ENCODE measurements around the gene CDC20.
"Not testable (repeated sequence)": the region's sequence is repeated elsewhere in the genome, so short reads cannot be mapped to it uniquely, and the experiment has no call there.

CDC20 gene

DNA sequence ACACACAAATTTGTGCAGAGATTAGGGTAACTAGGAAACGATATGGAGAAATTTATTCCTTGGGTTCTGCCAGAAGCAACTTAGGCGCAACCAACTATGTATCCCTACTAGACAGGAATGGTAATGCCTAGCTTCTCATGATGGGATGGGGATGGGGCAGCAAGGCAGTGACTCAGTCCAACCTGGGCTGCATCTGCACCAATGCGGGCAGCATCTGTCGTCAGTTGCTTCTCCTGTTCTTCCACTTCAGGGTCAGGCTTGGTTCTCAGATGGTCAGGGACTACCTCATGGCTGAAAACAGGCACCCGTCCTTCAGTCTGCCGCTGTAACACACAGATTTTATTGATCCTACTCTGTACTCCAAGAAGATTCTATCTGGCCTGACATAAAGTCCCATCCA, 27.9 kb downstream of the CDC20 start:
- no peak for DNase-seq

DNA sequence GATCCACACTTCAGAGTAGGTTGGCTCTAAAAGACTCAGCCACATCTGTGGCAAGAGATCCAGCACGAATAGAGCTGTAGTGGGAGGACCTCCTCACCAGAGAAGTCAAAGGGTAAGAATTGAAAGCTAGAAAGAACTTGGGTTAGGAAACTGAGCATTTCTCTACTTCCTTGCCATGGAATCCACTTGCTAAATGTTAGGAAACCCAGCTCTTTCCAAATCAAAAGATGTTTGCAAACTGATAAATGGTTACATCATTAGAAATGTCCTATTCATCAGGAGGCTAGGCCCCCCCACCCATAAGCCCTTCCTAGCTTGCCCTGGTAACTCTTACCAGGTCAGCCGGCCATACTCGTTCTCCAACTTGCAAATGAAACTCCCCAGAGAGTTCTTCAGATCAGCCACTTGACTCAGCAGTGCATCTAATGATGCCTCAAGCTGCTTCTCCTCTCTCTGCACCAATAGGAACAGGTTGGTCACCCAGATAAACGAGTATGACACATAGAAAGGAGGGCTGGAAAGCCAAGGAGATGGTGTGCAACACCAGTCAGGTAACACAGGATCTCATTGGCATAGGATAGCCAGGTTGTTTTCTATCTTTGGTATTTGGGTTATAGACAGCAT, 29.3 kb downstream of the CDC20 start:
- peak in 1 of 2 experiments; percentile 5 for DNase-seq

GRCh38 chr1:43388613-43389012, 29.8 kb downstream of the CDC20 start:
- DNase-seq: peak in 1 of 2 experiments; percentile 14

DNA sequence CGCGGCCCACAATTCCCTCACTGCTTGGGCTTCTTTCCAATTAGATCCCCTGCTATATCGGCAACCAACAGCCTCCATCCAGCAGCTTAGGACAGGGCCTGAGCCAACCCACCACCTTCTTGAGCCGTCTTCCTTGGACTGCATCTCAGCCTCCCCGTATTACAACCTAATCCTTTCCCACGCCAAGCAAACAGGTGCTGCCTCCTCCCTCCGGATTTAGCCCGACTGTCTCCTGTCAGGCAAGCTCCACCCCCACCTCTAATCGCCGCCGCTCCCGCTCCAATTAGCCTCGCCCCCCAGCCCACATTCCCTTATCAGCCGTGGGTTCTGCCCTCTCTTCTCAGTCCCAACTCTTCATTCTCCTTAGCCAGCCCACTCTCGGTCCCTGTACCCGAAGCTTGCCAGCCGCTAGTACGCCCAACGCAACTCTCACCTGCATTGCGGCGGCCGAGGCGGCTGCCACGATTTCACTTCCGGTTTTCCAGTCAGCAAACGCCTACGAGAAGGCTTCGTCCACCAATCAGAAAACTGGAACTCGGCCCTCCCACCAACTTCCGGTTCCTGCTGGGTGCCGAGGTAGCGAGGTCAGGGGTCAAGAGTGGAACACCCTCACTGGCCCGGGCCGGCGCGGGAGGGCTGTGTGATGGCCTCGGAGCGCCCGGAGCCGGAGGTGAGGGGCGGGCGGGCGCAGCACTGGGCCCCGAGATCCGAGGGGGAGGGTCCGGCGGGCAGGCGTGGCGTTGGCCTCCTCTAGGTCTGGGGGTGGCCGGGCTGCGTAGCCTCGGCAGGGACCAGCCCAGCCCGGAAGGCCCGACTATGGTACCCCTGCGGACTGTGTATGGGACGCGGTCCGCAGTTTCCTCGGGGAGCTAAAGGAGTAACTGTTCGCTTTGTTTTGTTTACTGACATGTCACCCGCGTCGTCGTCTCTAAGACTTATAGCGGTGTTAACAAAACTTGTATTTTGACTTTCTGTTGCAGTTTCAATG, 30.8 kb downstream of the CDC20 start, which contains the start of the genes MED8 and SZT2:
MED8 (minus strand) TSS at position 475 of the 988 bp plus-strand sequence; CDS start at position 439, 36 bp downstream.
SZT2 (plus strand) TSS at position 574 of the 988 bp plus-strand sequence; CDS start at position 644, 70 bp downstream.
- DNase-seq: peak; percentile 89 to 94

GRCh38 chr1:43392702-43393101, 33.9 kb downstream of the CDC20 start:
- no peak for DNase-seq

DNA sequence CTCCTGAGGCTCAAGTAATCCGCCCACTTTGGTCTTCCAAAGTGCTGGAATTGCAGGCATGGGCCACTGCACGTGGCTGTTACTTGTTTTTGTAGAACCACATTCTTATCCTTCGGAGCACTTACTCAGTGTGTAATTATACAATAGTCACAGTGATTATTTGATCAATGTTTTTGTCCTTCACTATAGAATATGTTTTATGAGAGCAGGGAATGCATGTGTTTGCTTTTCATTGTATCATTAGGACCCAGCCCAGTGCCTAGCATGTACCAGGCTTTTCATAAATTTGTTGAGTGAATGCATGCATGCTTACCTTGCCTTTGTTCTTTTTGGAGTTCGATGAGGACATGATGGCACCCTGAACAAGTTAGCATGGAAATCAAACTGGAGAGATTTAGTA, 36.7 kb downstream of the CDC20 start:
- DNase-seq: no peak

- no peak for DNase-seq
These were observed 37.3 kb downstream of the CDC20 start for GRCh38 chr1:43396059-43396458.

DNA sequence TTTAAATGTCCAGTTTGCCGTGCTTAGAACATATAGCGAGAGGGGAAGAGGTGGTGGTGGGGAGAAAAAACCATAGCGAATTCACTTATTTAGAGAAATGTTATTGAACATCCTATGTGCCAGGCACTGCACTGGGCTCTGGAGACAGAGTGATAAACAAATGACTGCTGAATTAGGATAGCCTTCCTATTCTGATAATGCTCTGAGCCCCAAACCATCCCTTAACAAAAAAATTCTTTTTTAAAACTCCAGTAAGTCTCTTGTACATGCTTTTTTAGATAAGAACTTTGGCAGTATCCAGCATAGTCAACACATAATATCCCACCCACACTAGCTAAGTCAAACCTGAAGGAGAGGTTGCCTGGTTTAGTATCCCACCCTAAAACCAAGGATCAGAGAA, 39.4 kb downstream of the CDC20 start:
- DNase-seq: no peak

DNA sequence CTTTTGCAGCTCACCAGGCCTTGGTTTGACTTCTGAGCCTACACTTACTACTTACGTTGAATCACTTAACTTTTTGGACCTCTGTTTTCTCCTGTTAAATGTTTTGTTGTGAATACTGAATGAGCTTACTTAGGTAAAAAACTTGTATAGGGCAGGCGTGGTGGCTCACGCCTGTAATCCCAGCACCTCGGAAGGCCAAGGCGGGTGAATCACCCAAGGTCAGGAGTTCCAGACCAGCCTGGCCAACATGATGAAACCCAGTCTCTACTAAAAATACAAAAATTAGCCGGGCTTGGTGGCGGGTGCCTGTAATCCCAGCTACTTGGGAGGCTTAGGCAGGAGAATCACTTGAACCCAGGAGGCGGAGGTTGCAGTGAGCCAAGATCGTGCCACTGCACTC, 41.7 kb downstream of the CDC20 start:
- not testable (repeated sequence) for DNase-seq

GRCh38 chr1:43402089-43402865, 43.5 kb downstream of the CDC20 start:
- DNase-seq: no peak

- DNase-seq: no peak
These were observed 45.6 kb downstream of the CDC20 start for GRCh38 chr1:43404353-43404752.

GRCh38 chr1:43405219-43405875, 46.6 kb downstream of the CDC20 start:
- DNase-seq: no peak

GRCh38 chr1:43405876-43406234, 47.1 kb downstream of the CDC20 start:
- DNase-seq: no peak

DNA sequence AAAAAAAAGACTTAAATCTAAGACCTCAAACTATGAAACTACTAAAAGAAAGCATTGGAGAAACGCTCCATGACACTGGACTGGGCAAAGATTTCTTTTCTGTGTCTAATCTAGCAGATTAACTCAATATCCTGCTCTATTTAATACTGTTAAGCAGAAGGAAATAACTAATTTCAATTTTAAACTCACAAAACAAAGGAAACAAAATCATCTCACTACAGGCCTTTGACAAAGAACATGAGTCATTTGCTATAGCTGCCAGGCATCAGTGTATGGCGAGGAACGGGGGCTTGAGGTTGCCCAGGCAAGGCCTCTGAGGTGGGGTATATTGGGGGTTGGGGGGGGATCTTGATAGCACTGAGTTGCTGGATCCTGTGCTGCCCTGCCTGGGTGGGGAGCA, 51.8 kb downstream of the CDC20 start:
- no peak for DNase-seq
